IMR-90 (cell line): ENCODE results near the gene C2orf80. TPM values are rescaled to one million over a fixed set of nuclear protein-coding genes. Genes with fewer than 3 reads are reported as not detected.

Source experiments
- ATAC-seq: fragments of 200-7000 bp; cut with Tn5 transposase; 2 replicates; pipeline ENCODE4 v1.9.1; 2020; ENCODE audit warnings: low read depth, mild to moderate bottlenecking, moderate library complexity
- BruUV-seq: library from RNA; stranded (reverse); fragments of 400-500 nt; replicated peaks from 2 replicates; lab custom pipeline; 2021; lab: Mats Ljungman, UMichigan
- CTCF ChIA-PET: fragments of 300-600 bp; formaldehyde crosslinking; extraction: SDS; loops from one replicate; lab custom pipeline; 2021; ENCODE audit warnings: antibody characterized with exemption; lab: Yijun Ruan, JAX
- POLR2A ChIA-PET: fragments of 300-600 bp; sonication (Branson Sonifier 250); formaldehyde crosslinking; loops from one replicate; lab custom pipeline; 2022; ENCODE audit warnings: antibody characterized with exemption; ENCODE audit not compliant: unreplicated experiment; lab: Charles Lee
- DNase-seq: peaks from one replicate; pipeline ENCODE4 v3.0.0; 2013
- H2AFZ ChIP-seq: replicated peaks from 2 replicates; pipeline ENCODE3; 2013; ENCODE audit warnings: low read length, mild to moderate bottlenecking; ENCODE audit not compliant: poor library complexity
- H2AK5ac ChIP-seq: 2 replicates; pipeline ENCODE4 v1.6.1; 2013; ENCODE audit warnings: low read depth, low read length, inconsistent platforms
- H2AK9ac ChIP-seq: replicated peaks from 2 replicates; pipeline ENCODE3; 2013; ENCODE audit warnings: mild to moderate bottlenecking, low read depth, low read length, moderate library complexity; ENCODE audit not compliant: poor library complexity
- H2BK120ac ChIP-seq: 2 replicates; pipeline ENCODE4 v1.6.1; 2013; ENCODE audit warnings: low read depth, low read length, inconsistent platforms
- H2BK15ac ChIP-seq: 3 replicates; pipeline ENCODE4 v1.6.1; 2013; ENCODE audit warnings: low read depth, low read length, inconsistent platforms
- H2BK20ac ChIP-seq: 2 replicates; pipeline ENCODE4 v1.6.1; 2013; ENCODE audit warnings: low read depth, mild to moderate bottlenecking, inconsistent platforms, low read length, moderate library complexity
- H2BK5ac ChIP-seq: 2 replicates; pipeline ENCODE4 v1.6.1; 2013; ENCODE audit warnings: mild to moderate bottlenecking, low read depth, low read length, inconsistent platforms; ENCODE audit not compliant: poor library complexity, severe bottlenecking
- H3K14ac ChIP-seq: replicated peaks from 2 replicates; pipeline ENCODE4 v1.6.1; 2013; ENCODE audit warnings: low read depth, low read length, inconsistent platforms
- H3K18ac ChIP-seq: 2 replicates; pipeline ENCODE4 v1.6.1; 2013; ENCODE audit warnings: low read depth, low read length, control low read depth
- H3K23ac ChIP-seq: 2 replicates; pipeline ENCODE4 v1.6.1; 2013; ENCODE audit warnings: low read depth, low read length, inconsistent platforms
- H3K27ac ChIP-seq: 2 replicates; pipeline ENCODE4 v1.5.1; 2013; ENCODE audit warnings: mild to moderate bottlenecking, control low read depth, low read length; ENCODE audit not compliant: insufficient read depth
- H3K27me3 ChIP-seq: 2 replicates; pipeline ENCODE4 v1.6.1; 2013; ENCODE audit warnings: low read length; ENCODE audit not compliant: control insufficient read depth, insufficient read depth
- H3K36me3 ChIP-seq: 2 replicates; pipeline ENCODE4 v1.6.1; 2013; ENCODE audit warnings: low read length, mixed read lengths; ENCODE audit not compliant: control insufficient read depth, insufficient read depth
- H3K4ac ChIP-seq: 2 replicates; pipeline ENCODE4 v1.6.1; 2013; ENCODE audit warnings: low read depth, low read length, inconsistent platforms
- H3K4me1 ChIP-seq: 2 replicates; pipeline ENCODE4 v1.6.1; 2013; ENCODE audit warnings: low read length, mixed read lengths; ENCODE audit not compliant: control insufficient read depth, insufficient read depth
- H3K4me2 ChIP-seq: 2 replicates; pipeline ENCODE4 v1.6.1; 2013; ENCODE audit warnings: low read depth, mild to moderate bottlenecking, control low read depth, low read length, moderate library complexity
- H3K4me3 ChIP-seq: 2 replicates; pipeline ENCODE4 v1.5.1; 2013; ENCODE audit warnings: low read depth, mild to moderate bottlenecking, control low read depth, low read length, moderate library complexity; ENCODE audit not compliant: insufficient read depth
- H3K56ac ChIP-seq: 2 replicates; pipeline ENCODE4 v1.6.1; 2013; ENCODE audit warnings: low read length, inconsistent platforms; ENCODE audit not compliant: insufficient read depth; ENCODE audit errors: extremely low read depth
- H3K79me1 ChIP-seq, 2 experiments: 2 replicates each; pipeline ENCODE4 v1.6.1; 2013; ENCODE audit warnings: low read length in 2 of 2, inconsistent platforms in 1 of 2, low read depth in 1 of 2
- H3K9ac ChIP-seq: 2 replicates; pipeline ENCODE4 v1.6.1; 2013; ENCODE audit warnings: low read depth, low read length, control low read depth
- H3K9me1 ChIP-seq: 2 replicates; pipeline ENCODE4 v1.6.1; 2013; ENCODE audit warnings: low read length, inconsistent platforms; ENCODE audit not compliant: insufficient read depth
- H3K9me3 ChIP-seq: 2 replicates; pipeline ENCODE4 v1.6.1; 2013; ENCODE audit warnings: low read length; ENCODE audit not compliant: control insufficient read depth, insufficient read depth
- H4K20me1 ChIP-seq: 2 replicates; pipeline ENCODE4 v1.6.1; 2013; ENCODE audit warnings: low read length, inconsistent platforms; ENCODE audit not compliant: insufficient read depth
- H4K5ac ChIP-seq: 2 replicates; pipeline ENCODE4 v1.6.1; 2013; ENCODE audit warnings: mild to moderate bottlenecking, low read depth, low read length, control low read depth
- H4K8ac ChIP-seq, 2 experiments: 2 replicates each; pipeline ENCODE4 v1.6.1; 2013; ENCODE audit warnings: low read depth in 2 of 2, low read length in 2 of 2, control low read depth in 1 of 2, inconsistent platforms in 1 of 2
- H4K91ac ChIP-seq: 2 replicates; pipeline ENCODE4 v1.6.1; 2013; ENCODE audit warnings: low read depth, low read length, inconsistent platforms; ENCODE audit not compliant: insufficient read depth
- BHLHE40 ChIP-seq: fragments of 150-350 bp; IDR thresholded peaks from 2 replicates; pipeline ENCODE4 v1.6.1; 2016; ENCODE audit warnings: mild to moderate bottlenecking, low read depth, low read length
- CEBPB ChIP-seq: IDR thresholded peaks from 2 replicates; pipeline ENCODE4 v1.6.1; 2012; ENCODE audit warnings: low read depth, low read length, improper control_type of control experiment
- CHD1 ChIP-seq: IDR thresholded peaks from 2 replicates; pipeline ENCODE4 v1.6.1; 2012; ENCODE audit warnings: low read depth, low read length, improper control_type of control experiment
- ELK1 ChIP-seq: fragments of 150-350 bp; IDR thresholded peaks from 2 replicates; pipeline ENCODE4 v1.6.1; 2016; ENCODE audit warnings: low read depth, mild to moderate bottlenecking, low read length, moderate library complexity, borderline replicate concordance
- MAFK ChIP-seq: IDR thresholded peaks from 2 replicates; pipeline ENCODE4 v1.6.1; 2012; ENCODE audit warnings: low read depth, low read length, improper control_type of control experiment
- MXI1 ChIP-seq: IDR thresholded peaks from 2 replicates; pipeline ENCODE4 v1.6.1; 2012; ENCODE audit warnings: low read depth, mild to moderate bottlenecking, low read length, moderate library complexity, borderline replicate concordance
- NFE2L2 ChIP-seq: fragments of 150-350 bp; IDR thresholded peaks from 2 replicates; pipeline ENCODE4 v1.6.1; 2016; ENCODE audit warnings: low read depth, mild to moderate bottlenecking, low read length
- POLR2A ChIP-seq: IDR thresholded peaks from 2 replicates; pipeline ENCODE4 v1.6.1; 2012; ENCODE audit warnings: mild to moderate bottlenecking, low read depth, low read length
- RCOR1 ChIP-seq: IDR thresholded peaks from 2 replicates; pipeline ENCODE4 v1.6.1; 2012; ENCODE audit warnings: mild to moderate bottlenecking, low read length, improper control_type of control experiment; ENCODE audit not compliant: insufficient replicate concordance
- RFX5 ChIP-seq: IDR thresholded peaks from 2 replicates; pipeline ENCODE4 v1.8.0; 2012; ENCODE audit warnings: low read depth, mild to moderate bottlenecking, low read length, moderate library complexity
- SMC3 ChIP-seq: fragments of 150-350 bp; IDR thresholded peaks from 2 replicates; pipeline ENCODE4 v1.6.1; 2016; ENCODE audit warnings: low read depth, mild to moderate bottlenecking, antibody characterized with exemption, low read length, moderate library complexity
- WGBS, 2 experiments: methylation state at CpG; one replicate each; pipeline versions ENCODE4 v1.1.5 to v1.1.7; 2013; ENCODE audit warnings: missing lambda C conversion rate in 2 of 2; ENCODE audit not compliant: insufficient read length in 1 of 2; ENCODE audit errors: extremely low coverage in 2 of 2; 5-methylcytosine and 5-hydroxymethylcytosine counted together
- dilution Hi-C: fragments of 300-500 bp; cut with HindIII; formaldehyde crosslinking; loops from one replicate; pipeline ENCODE4 v1.14.3; 2018; ENCODE audit warnings: low sequenced_read_pairs; ENCODE audit not compliant: unreplicated experiment
- in situ Hi-C: fragments of 300-500 bp; cut with MboI; formaldehyde crosslinking; loops from 3 replicates; pipeline ENCODE4 v1.14.3; 2019; ENCODE audit warnings: low sequenced_read_pairs, inconsistent platforms, mixed read lengths
- intact Hi-C: fragments of 100-400 bp; cut with micrococcal nuclease; formaldehyde crosslinking; loops from 2 replicates; pipeline ENCODE4 v1.10.0; 2022
- polyA plus RNA-seq, 3 experiments: library from polyadenylated mRNA; depleted of rRNA; stranded (reverse); fragments of >200 nt; gene quantifications; 2 replicates each; pipeline ENCODE4 v1.2.3, GENCODE V29; 2012; ENCODE audit warnings: low replicate concordance in 1 of 3
- total RNA-seq: library from RNA; depleted of rRNA; stranded (reverse); fragments of >200 nt; gene quantifications from 2 replicates; pipeline ENCODE4 v1.2.3, GENCODE V29; 2012

Gene C2orf80
- total and polyA plus RNA-seq, 2 of the 4 experiments (the other 2 are of a cell fraction) = not detected

DNA sequence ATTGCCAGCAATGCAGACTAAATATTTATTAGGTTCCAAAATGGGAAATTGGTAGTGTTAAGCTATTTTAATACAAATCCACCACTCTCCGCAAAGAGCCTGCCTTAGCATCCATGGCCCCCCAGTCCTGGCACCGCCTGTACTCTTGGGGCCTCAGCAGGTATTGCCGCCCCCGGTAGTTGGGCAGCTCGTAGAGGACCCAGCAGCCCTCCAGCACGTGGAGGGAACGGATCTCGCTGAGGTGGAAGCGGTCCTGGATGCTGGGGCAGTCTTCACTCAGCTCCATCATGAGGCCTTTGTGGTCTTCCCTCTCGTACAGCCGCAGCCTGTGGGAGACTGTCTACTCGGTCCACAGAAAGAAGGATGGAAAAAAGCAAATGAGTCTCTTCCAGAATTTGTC is 61.7 kb downstream of the C2orf80 start:
- dilution Hi-C loops = no loop called here
- CTCF ChIA-PET = no interaction called here

More for the DNA sequence above, 61.7 kb downstream of the C2orf80 start:
- Histone ChIP-seq H3K4me2 (no peak overlapping the region), H2AK5ac (no peak overlapping the region), H3K4me3 (no peak overlapping the region), H3K27ac (no peak overlapping the region), H3K27me3 (peaks cover 16% of the 10 kb centered on the region), H2BK120ac (no peak overlapping the region), H3K4ac (no peak overlapping the region), H4K5ac (no peak overlapping the region), H3K23ac (no peak overlapping the region), H2BK15ac (no peak overlapping the region), H4K91ac (no peak overlapping the region), H2BK5ac (no peak overlapping the region), H3K9ac (no peak overlapping the region), H2AFZ (no peak overlapping the region), H3K79me1 (no peaks in the 10 kb centered on the region), H2AK9ac (no peak overlapping the region), H3K56ac (no peak overlapping the region), H3K18ac (no peak overlapping the region), H3K9me3 (no peaks in the 10 kb centered on the region), H3K36me3 (no peaks in the 10 kb centered on the region), H3K9me1 (no peaks in the 10 kb centered on the region), H4K8ac (no peak overlapping the region), H3K4me1 (no peaks in the 10 kb centered on the region), H2BK20ac (no peak overlapping the region), H4K20me1 (no peaks in the 10 kb centered on the region), H3K14ac (no peak overlapping the region)
- no TSS peak for BruUV-seq
- POLR2A ChIA-PET = no interaction called here
- no peak for DNase-seq
- TF ChIP-seq NFE2L2 = no peak
- TF ChIP-seq CHD1 = no peak
- TF ChIP-seq RCOR1 = no peak
- TF ChIP-seq SMC3 = no peak
- no peak for TF ChIP-seq MAFK
- no peak for TF ChIP-seq CEBPB
- TF ChIP-seq ELK1 = no peak
- TF ChIP-seq MXI1 = no peak
- TF ChIP-seq RFX5 = no peak
- no peak for TF ChIP-seq BHLHE40
- TF ChIP-seq POLR2A = no peak
- in situ Hi-C loops = no loop called here
- WGBS, 2 experiments = 65% methylated on average over 7 of the region's 12 CpGs; no CpG with 5 or more reads in 1 of the 2 experiments
- intact Hi-C loops = no loop called here
- ATAC-seq = no peak
